ENCODE measurements around the gene EAF1.

EAF1 gene

DNA sequence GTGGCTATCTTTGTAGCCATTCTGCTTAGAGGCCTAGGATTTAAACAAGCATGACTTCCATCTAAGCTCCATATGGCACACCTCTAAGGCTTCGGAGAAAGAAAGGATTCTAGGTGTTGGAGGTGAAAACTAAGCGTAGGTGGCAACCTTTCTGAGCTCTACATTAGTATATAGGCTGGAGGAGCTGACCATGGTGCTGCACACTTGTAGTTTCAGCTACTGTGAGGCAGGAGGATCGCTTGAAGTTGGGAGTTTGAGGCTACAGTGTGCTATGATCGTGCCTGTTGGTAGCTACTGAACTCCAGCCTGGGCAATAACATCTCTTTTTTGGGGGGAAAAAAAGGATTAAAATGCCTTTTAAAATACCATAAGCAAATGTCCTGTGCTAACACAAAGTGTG lies 7.4 kb downstream of the EAF1 start:
- Histone ChIP-seq H3F3A (ENCODE audit: insufficient read depth) (no peaks in the 10 kb centered on the region), H2AFZ (ENCODE audit: low read depth, low read length, severe bottlenecking) (no peak overlapping the region), H3K36me3 (ENCODE audit: low read length) (peaks cover 52% of the 10 kb centered on the region), H3K27me3 (ENCODE audit: low read length) (no peaks in the 10 kb centered on the region), H3K9me2 (replicated peaks; ENCODE audit: insufficient read depth, low read length) (no peaks in the 10 kb centered on the region), H4K20me1 (ENCODE audit: low read depth, low read length) (no peaks in the 10 kb centered on the region), H3K4me2 (ENCODE audit: low read depth, low read length, poor library complexity, severe bottlenecking) (no peak overlapping the region), H3K4me3 (ENCODE audit: insufficient read depth, low read length, poor library complexity, severe bottlenecking) (no peak overlapping the region), H3K27ac (ENCODE audit: low read depth, low read length) (no peak overlapping the region), H3K79me2 (ENCODE audit: insufficient read depth, low read length) (peaks cover 18% of the 10 kb centered on the region; the same call in 1 of the 2 replicates), H3K9ac (ENCODE audit: low read length) (no peak overlapping the region), H3K9me3 (ENCODE audit: insufficient read depth, low read length) (no peaks in the 10 kb centered on the region)
- TF ChIP-seq, protein P1, sequence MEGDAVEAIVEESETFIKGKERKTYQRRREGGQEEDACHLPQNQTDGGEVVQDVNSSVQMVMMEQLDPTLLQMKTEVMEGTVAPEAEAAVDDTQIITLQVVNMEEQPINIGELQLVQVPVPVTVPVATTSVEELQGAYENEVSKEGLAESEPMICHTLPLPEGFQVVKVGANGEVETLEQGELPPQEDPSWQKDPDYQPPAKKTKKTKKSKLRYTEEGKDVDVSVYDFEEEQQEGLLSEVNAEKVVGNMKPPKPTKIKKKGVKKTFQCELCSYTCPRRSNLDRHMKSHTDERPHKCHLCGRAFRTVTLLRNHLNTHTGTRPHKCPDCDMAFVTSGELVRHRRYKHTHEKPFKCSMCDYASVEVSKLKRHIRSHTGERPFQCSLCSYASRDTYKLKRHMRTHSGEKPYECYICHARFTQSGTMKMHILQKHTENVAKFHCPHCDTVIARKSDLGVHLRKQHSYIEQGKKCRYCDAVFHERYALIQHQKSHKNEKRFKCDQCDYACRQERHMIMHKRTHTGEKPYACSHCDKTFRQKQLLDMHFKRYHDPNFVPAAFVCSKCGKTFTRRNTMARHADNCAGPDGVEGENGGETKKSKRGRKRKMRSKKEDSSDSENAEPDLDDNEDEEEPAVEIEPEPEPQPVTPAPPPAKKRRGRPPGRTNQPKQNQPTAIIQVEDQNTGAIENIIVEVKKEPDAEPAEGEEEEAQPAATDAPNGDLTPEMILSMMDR (IDR thresholded peaks at IDR 0.05; ENCODE audit: insufficient read depth, low read length, poor library complexity, severe bottlenecking), result no peak

DNA sequence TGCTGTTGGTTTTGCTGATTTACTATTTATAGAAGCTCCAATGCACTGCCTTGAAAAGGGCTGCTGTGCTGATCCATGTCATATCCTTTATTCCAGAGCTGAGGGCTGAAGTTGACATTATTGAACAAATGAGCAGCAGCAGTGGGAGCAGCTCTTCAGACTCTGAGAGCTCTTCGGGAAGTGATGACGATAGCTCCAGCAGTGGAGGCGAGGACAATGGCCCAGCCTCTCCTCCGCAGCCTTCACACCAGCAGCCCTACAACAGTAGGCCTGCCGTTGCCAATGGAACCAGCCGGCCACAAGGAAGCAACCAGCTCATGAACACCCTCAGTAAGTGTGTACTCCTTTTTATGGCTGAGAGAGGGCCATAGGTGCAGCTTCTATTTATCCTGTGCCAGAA lies 8.8 kb downstream of the EAF1 start:
- no peaks in the 10 kb centered on the region for H3K27me3 ChIP-seq (ENCODE audit: low read length)
- H2AFZ ChIP-seq (ENCODE audit: low read depth, low read length, severe bottlenecking), result no peak overlapping the region
- H3F3A ChIP-seq (ENCODE audit: insufficient read depth), result no peaks in the 10 kb centered on the region
- H3K27ac ChIP-seq (ENCODE audit: low read depth, low read length), result no peak overlapping the region
- H3K9ac ChIP-seq (ENCODE audit: low read length), result no peak overlapping the region
- H4K20me1 ChIP-seq (ENCODE audit: low read depth, low read length), result no peaks in the 10 kb centered on the region
- no peaks in the 10 kb centered on the region for H3K9me2 ChIP-seq (replicated peaks; ENCODE audit: insufficient read depth, low read length)
- H3K36me3 ChIP-seq (ENCODE audit: low read length), result peaks cover 57% of the 10 kb centered on the region
- H3K4me3 ChIP-seq (ENCODE audit: insufficient read depth, low read length, poor library complexity, severe bottlenecking), result no peak overlapping the region
- no peaks in the 10 kb centered on the region for H3K9me3 ChIP-seq (ENCODE audit: insufficient read depth, low read length)
- peaks cover 4% of the 10 kb centered on the region; the same call in 1 of the 2 replicates for H3K79me2 ChIP-seq (ENCODE audit: insufficient read depth, low read length)
- TF ChIP-seq, protein P1 (IDR thresholded peaks at IDR 0.05; ENCODE audit: insufficient read depth, low read length, poor library complexity, severe bottlenecking), result no peak
- no peak for TF ChIP-seq EZH2phosphoT487 (conservative IDR thresholded peaks at IDR 0.05; ENCODE audit: low read length)
- H3K4me2 ChIP-seq (ENCODE audit: low read depth, low read length, poor library complexity, severe bottlenecking), result no peak overlapping the region

DNA sequence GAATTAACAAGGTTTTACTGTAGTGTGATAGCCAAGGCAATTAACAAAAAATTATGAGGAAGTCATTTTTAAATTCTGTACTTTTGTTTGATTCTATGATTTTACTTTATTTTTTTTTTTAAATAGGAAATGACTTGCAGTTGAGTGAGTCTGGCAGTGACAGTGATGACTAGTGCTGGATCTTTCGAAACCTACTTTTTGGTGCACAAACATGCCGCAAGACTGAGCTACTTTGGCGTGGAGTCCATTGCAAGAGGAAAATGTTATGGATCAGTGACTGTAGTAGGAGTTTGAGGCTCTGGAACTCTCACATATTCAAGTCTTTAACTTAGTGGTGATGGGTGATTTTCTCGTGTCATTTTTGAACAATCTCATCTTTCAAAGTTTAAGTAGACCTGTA lies 11.6 kb downstream of the EAF1 start:
- no peaks in the 10 kb centered on the region for H4K20me1 ChIP-seq (ENCODE audit: low read depth, low read length)
- H2AFZ ChIP-seq (ENCODE audit: low read depth, low read length, severe bottlenecking), result no peak overlapping the region
- no peak overlapping the region for H3K4me2 ChIP-seq (ENCODE audit: low read depth, low read length, poor library complexity, severe bottlenecking)
- H3K4me3 ChIP-seq (ENCODE audit: insufficient read depth, low read length, poor library complexity, severe bottlenecking), result no peak overlapping the region
- no peaks in the 10 kb centered on the region for H3K79me2 ChIP-seq (ENCODE audit: insufficient read depth, low read length)
- no peaks in the 10 kb centered on the region for H3K9me3 ChIP-seq (ENCODE audit: insufficient read depth, low read length)
- no peaks in the 10 kb centered on the region for H3F3A ChIP-seq (ENCODE audit: insufficient read depth)
- TF ChIP-seq EZH2phosphoT487 (conservative IDR thresholded peaks at IDR 0.05; ENCODE audit: low read length), result no peak
- H3K27me3 ChIP-seq (ENCODE audit: low read length), result no peaks in the 10 kb centered on the region
- H3K36me3 ChIP-seq (ENCODE audit: low read length), result peaks cover 54% of the 10 kb centered on the region; the same call in 1 of the 2 replicates
- no peaks in the 10 kb centered on the region for H3K9me2 ChIP-seq (replicated peaks; ENCODE audit: insufficient read depth, low read length)
- no peak overlapping the region for H3K9ac ChIP-seq (ENCODE audit: low read length)
- no peak overlapping the region for H3K27ac ChIP-seq (ENCODE audit: low read depth, low read length)

DNA sequence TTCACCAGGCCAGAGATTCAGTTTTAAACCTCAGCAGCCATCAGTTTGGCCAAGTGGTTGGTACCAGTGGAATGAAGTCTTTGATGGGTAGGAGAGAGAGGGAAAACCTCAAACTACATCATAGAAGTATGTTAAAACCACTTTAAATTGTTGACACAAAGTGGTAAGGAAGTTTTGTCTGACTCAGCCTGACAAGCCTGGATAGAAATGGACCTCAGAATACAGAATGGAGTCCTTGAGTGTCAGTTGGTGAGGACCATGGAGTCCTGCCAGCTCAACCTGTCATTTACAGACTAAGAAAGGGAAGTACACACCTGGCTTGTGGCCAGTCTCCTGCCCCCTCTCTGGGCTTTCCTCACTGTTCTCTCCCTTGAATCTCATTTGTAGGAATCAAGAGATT lies 12.1 kb downstream of the EAF1 start:
- Histone ChIP-seq H4K20me1 (ENCODE audit: low read depth, low read length) (no peaks in the 10 kb centered on the region), H3K36me3 (ENCODE audit: low read length) (peaks cover 54% of the 10 kb centered on the region; the same call in 1 of the 2 replicates), H3K27ac (ENCODE audit: low read depth, low read length) (no peak overlapping the region), H3K4me2 (ENCODE audit: low read depth, low read length, poor library complexity, severe bottlenecking) (no peak overlapping the region), H3K27me3 (ENCODE audit: low read length) (no peaks in the 10 kb centered on the region), H3K4me3 (ENCODE audit: insufficient read depth, low read length, poor library complexity, severe bottlenecking) (no peak overlapping the region), H3K79me2 (ENCODE audit: insufficient read depth, low read length) (no peaks in the 10 kb centered on the region), H3K9ac (ENCODE audit: low read length) (no peak overlapping the region), H2AFZ (ENCODE audit: low read depth, low read length, severe bottlenecking) (no peak overlapping the region), H3F3A (ENCODE audit: insufficient read depth) (no peaks in the 10 kb centered on the region), H3K9me2 (replicated peaks; ENCODE audit: insufficient read depth, low read length) (no peaks in the 10 kb centered on the region), H3K9me3 (ENCODE audit: insufficient read depth, low read length) (no peaks in the 10 kb centered on the region)
- TF ChIP-seq, protein P1 (IDR thresholded peaks at IDR 0.05; ENCODE audit: insufficient read depth, low read length, poor library complexity, severe bottlenecking), result no peak
- no peak for TF ChIP-seq EZH2phosphoT487 (conservative IDR thresholded peaks at IDR 0.05; ENCODE audit: low read length)

Measured in SU-DHL-6 (cell line).